K562 (cell line): Measurements from ENCODE around the gene SLAIN1. TPM values are rescaled to one million over a fixed set of nuclear protein-coding genes. Genes with fewer than 3 reads are reported as not detected.

ENCODE experiments used
- ATAC-seq: fragments of 200-7000 bp; cut with Tn5 transposase; 3 replicates; pipeline ENCODE4 v1.9.1; 2020; ENCODE audit warnings: moderate library complexity
- BruUV-seq: library from RNA; stranded (reverse); fragments of 400-500 nt; replicated peaks from 2 replicates; lab custom pipeline; 2021; lab: Mats Ljungman, UMichigan
- CTCF ChIA-PET: fragments of 300-600 bp; formaldehyde crosslinking; extraction: SDS; loops from one replicate; lab custom pipeline; 2021; ENCODE audit warnings: low intra/inter-chr PET ratio; lab: Yijun Ruan, JAX
- POLR2A ChIA-PET: fragments of 300-600, 350-650 bp; sonication (Branson Sonifier 250); formaldehyde crosslinking; extraction: SDS; loops from one replicate; lab custom pipeline; 2021; ENCODE audit warnings: antibody characterized with exemption, inconsistent platforms; lab: Yijun Ruan, JAX
- DNase-seq, 4 experiments: peaks; one replicate each; pipeline versions ENCODE4 v3.0.0 to v3.0.0-alpha.2; 2011 to 2018; ENCODE audit warnings: low spot score in 3 of 4, mixed read lengths in 3 of 4; ENCODE audit errors: extremely low read depth in 1 of 4
- FAIRE-seq: peaks from 2 replicates; lab custom pipeline; 2011; peaks lifted over from hg19 to GRCh38; lab: Jason Lieb, UNC
- H2AFZ ChIP-seq: 2 replicates; pipeline ENCODE4 v1.6.0; 2011; ENCODE audit warnings: low read depth, low read length, control low read depth, inconsistent platforms
- H3K27ac ChIP-seq: fragments of 200-600 bp; 3 replicates; pipeline ENCODE4 v1.8.0; 2011; ENCODE audit warnings: low read depth, mild to moderate bottlenecking, control low read depth, inconsistent platforms, low read length, moderate library complexity, mixed read lengths; ENCODE audit errors: extremely low read depth
- H3K27me3 ChIP-seq, 2 experiments: fragments of 300-600 bp in 1 of 2; 2 replicates in 1 of 2; 3 replicates in 1 of 2; pipeline versions ENCODE4 v1.6.0 to v1.8.0; 2011; ENCODE audit warnings: inconsistent platforms in 2 of 2, low read length in 2 of 2, mild to moderate bottlenecking in 1 of 2, mixed read lengths in 1 of 2, moderate library complexity in 1 of 2; ENCODE audit not compliant: control insufficient read depth in 2 of 2, insufficient read depth in 2 of 2
- H3K36me3 ChIP-seq: fragments of 300-600 bp; 3 replicates; pipeline ENCODE4 v1.8.0; 2011; ENCODE audit warnings: mild to moderate bottlenecking, low read length, inconsistent platforms; ENCODE audit not compliant: control insufficient read depth, insufficient read depth
- H3K4me1 ChIP-seq, 2 experiments: fragments of 200-600 bp in 1 of 2; replicated peaks in 1 of 2; 2 replicates in 1 of 2; 3 replicates in 1 of 2; pipeline versions ENCODE4 v1.5.1 to v1.8.0; 2011; ENCODE audit warnings: inconsistent platforms in 2 of 2, low read length in 2 of 2, mild to moderate bottlenecking in 1 of 2, mixed read lengths in 1 of 2, moderate library complexity in 1 of 2; ENCODE audit not compliant: control insufficient read depth in 2 of 2, insufficient read depth in 2 of 2
- H3K4me2 ChIP-seq: 2 replicates; pipeline ENCODE4 v1.6.1; 2011; ENCODE audit warnings: low read length, control low read depth, inconsistent platforms, mixed read lengths; ENCODE audit not compliant: insufficient read depth
- H3K4me3 ChIP-seq: fragments of 200-600 bp; sonication (generic), shearing (Covaris generic); 2 replicates; pipeline ENCODE4 v1.5.1; 2016; ENCODE audit warnings: control low read depth, inconsistent platforms
- H3K79me2 ChIP-seq: fragments of 200-600 bp; 3 replicates; pipeline ENCODE4 v1.8.0; 2011; ENCODE audit warnings: low read length, inconsistent platforms; ENCODE audit not compliant: control insufficient read depth, insufficient read depth
- H3K9ac ChIP-seq, 2 experiments: 2 replicates each; pipeline versions ENCODE4 v1.6.0 to v1.6.1; 2011; ENCODE audit warnings: low read depth in 2 of 2, low read length in 2 of 2, control low read depth in 1 of 2, inconsistent platforms in 1 of 2, mild to moderate bottlenecking in 1 of 2, mixed read lengths in 1 of 2; ENCODE audit not compliant: insufficient read depth in 1 of 2
- H3K9me1 ChIP-seq: one replicate; pipeline ENCODE4 v1.6.0; 2011; ENCODE audit warnings: inconsistent platforms, mild to moderate bottlenecking, low read length, moderate library complexity; ENCODE audit not compliant: control insufficient read depth, insufficient read depth
- H3K9me3 ChIP-seq: replicated peaks from 2 replicates; pipeline ENCODE4 v1.5.1; 2011; ENCODE audit warnings: low read depth, low read length, inconsistent platforms; ENCODE audit not compliant: control insufficient read depth, insufficient read depth
- H4K20me1 ChIP-seq: replicated peaks from 2 replicates; pipeline ENCODE4 v1.6.1; 2011; ENCODE audit warnings: low read length, inconsistent platforms, mixed read lengths; ENCODE audit not compliant: control insufficient read depth, insufficient read depth
- RBBP5 ChIP-seq: fragments of 200-600 bp; sonication (generic); IDR thresholded peaks from 2 replicates; pipeline ENCODE4 v1.6.1; 2012; ENCODE audit warnings: borderline replicate concordance, mild to moderate bottlenecking, low read length, control low read depth, inconsistent platforms; ENCODE audit not compliant: insufficient read depth, poor library complexity, severe bottlenecking
- WGBS: fragments of 100-300 bp; shearing (Covaris generic); methylation state at CpG from one replicate; pipeline ENCODE4 v1.1.6; 2016; ENCODE audit warnings: low coverage, mixed read lengths; ENCODE audit not compliant: insufficient coverage; ENCODE audit errors: missing lambda C conversion rate; 5-methylcytosine and 5-hydroxymethylcytosine counted together
- in situ Hi-C: fragments of 300-500 bp; cut with MboI; formaldehyde crosslinking; loops from 4 replicates; pipeline ENCODE4 v1.15.0; 2018; ENCODE audit warnings: inconsistent platforms, mixed read lengths
- intact Hi-C: fragments of 100-400 bp; cut with micrococcal nuclease; formaldehyde crosslinking; loops from 2 replicates; pipeline ENCODE4 v1.14.2; 2022
- polyA plus RNA-seq, 8 experiments: library from polyadenylated mRNA; depleted of rRNA in 4 of 8; stranded (reverse) in 5 of 8; unstranded in 3 of 8; fragments of >200 nt; fragmentation: Nextera tagmentation in 2 of 8; fragmentation: Illumina TruSeq in 1 of 8; extraction: Ambion mirVana in 2 of 8; extraction: Trizol in 1 of 8; gene quantifications; 2 replicates each; pipeline versions ENCODE4 v1.2.1 to v1.2.3, GENCODE V29; 2011 to 2014; ENCODE audit warnings: inconsistent platforms in 1 of 8, missing spikeins in 1 of 8
- total RNA-seq, 7 experiments: library from RNA; depleted of rRNA in 6 of 7; stranded (reverse); fragments of >200 nt in 6 of 7; fragmentation: Illumina TruSeq in 2 of 7; extraction: Trizol in 2 of 7; gene quantifications; 2 replicates each; pipeline versions ENCODE4 v1.2.1 to v1.2.3, GENCODE V29; 2011 to 2021; ENCODE audit warnings: low replicate concordance in 1 of 7
- TF ChIP-seq, protein P1 (sequence below): fragments of 250-450 bp; sonication (Bioruptor Pico); IDR thresholded peaks from 2 replicates; pipeline ENCODE4 v1.5.0; 2021; ENCODE audit warnings: mild to moderate bottlenecking, moderate library complexity

Gene SLAIN1
- total and polyA plus RNA-seq, 9 of the 15 experiments (the other 6 are each of a cell fraction or from before 2014, with no cell fraction given) = 0.07 to 0.40 (median 0.10) TPM; not detected in 3

DNA sequence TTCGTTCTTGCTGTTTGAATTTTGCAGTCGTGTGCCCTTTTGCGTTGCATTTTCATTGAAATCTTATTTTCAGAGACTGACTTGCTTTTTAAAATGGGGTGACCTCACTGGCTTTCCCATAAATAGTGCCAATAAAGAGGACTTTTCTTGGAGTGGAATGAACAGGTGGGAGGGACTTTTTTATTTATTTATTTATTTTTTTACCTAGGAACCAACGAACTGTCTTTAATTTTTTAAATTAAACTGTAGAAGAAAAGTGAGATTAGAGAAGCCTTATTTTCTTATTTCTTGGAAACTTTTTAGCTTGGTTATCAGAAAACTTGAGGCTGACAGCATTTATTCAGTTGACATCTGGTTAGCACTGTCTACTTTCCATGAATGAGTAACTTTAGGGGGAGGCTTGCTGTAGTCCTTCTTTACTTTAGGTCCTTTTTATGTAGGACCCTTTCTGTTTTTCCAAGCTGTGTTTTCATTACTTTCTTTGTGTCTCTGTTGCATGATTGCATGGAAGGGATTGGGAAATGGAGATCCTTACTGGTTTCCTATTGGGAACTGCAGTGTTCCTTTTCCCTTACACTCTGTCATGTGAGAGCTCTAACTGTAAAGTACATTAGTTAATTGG is 1.7 kb downstream of the SLAIN1 start:
- in situ Hi-C loops (no loop called here), intact Hi-C loops (no loop called here)
- no peaks in the 10 kb centered on the region for H3K79me2 ChIP-seq
- no peak overlapping the region for H3K27ac ChIP-seq
- TF ChIP-seq RBBP5 = no peak
- TF ChIP-seq, protein P1, sequence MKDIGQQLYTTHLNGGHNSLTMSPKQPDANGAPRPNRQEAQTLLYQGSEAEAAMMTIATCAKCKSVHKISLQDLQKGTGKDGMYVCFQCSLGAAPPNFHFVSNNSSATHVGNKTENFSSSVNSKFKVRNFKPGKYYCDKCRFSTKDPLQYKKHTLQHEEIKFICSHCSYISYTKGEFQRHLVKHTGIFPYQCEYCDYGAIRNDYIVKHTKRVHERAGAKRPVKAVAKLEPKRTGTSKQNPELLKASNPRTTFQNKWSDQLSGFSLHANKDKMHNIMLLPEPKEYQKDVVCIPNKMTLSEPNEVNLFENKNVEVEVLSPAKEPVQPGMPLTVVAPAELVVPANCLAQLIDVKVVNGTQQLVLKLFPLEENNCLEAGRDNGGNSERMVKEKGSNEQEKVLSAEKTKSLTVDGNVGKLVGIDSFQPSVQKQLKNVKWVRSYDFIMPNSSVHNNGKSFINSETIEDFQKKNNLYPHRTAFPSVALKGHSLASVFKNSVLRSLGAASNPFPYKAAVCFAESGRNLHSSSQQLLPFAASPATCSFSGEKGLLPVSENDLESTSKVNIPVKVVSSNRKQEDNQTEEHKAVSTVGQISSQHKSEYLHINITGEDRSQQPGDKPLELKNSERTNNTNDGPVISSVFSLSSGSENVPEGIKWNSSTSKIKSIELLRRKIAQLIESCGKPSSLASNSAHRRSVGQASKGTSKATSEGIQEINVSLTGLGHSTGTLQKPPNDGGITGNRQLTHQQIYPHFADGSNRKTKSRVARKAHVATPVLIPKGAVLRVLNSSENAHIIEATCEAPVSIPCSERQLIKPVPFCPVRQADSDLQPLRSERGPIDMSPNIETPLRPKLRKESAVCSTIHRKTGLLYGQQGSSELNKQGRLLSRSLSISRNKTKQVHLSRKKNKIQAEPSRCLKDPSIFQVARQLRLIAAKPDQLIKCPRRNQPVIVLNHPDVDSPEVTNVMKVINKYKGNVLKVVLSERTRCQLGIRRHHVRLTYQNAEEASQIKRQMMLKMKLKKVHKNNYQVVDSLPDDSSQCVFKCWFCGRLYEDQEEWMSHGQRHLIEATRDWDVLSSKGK (CRISPR knock-in tag) = no peak
- DNase-seq (no peak), FAIRE-seq (no peak), ATAC-seq (no peak)
- H3K9ac ChIP-seq = no peak overlapping the region
- WGBS = 9% methylated on average over 4 of the region's 4 CpGs
- no peaks in the 10 kb centered on the region for H3K27me3 ChIP-seq
- no peaks in the 10 kb centered on the region for H3K9me1 ChIP-seq
- peak overlapping the region; percentile 11; the same call in 1 of the 2 replicates for H3K4me2 ChIP-seq
- no peaks in the 10 kb centered on the region for H3K9me3 ChIP-seq
- no peak overlapping the region for H3K4me3 ChIP-seq
- peaks cover 0 to 14% of the 10 kb centered on the region in 2 experiments; a peak in 2 of 5 replicates for H3K4me1 ChIP-seq
- BruUV-seq = no TSS peak
- H2AFZ ChIP-seq = no peak overlapping the region
- no peaks in the 10 kb centered on the region for H3K36me3 ChIP-seq
- POLR2A ChIA-PET = no interaction called here
- no peaks in the 10 kb centered on the region for H4K20me1 ChIP-seq
- CTCF ChIA-PET = no interaction called here
